Stimulated activated CD4-positive, alpha-beta T cell treated with anti-CD3 and anti-CD28 coated beads, Interleukin-1b, Interleukin-23, amount 100 ng/mL, for 1 hour (primary cell): Measurements from ENCODE around the gene RPLP2.

Source experiments
- DNase-seq, 2 donors: peaks; one replicate each; pipeline ENCODE4 v3.0.0-alpha.2; 2020; ENCODE audit warnings: low read depth in 2 of 2

Gene RPLP2

GRCh38 chr11:849951-850774, 40.4 kb downstream of the RPLP2 start:
- no peak for DNase-seq

- no peak for DNase-seq
These were observed 41.3 kb downstream of the RPLP2 start for GRCh38 chr11:850775-851763.

- no peak for DNase-seq
These were observed 43.0 kb downstream of the RPLP2 start for GRCh38 chr11:852762-853161.

- no peak for DNase-seq
These were observed 44.1 kb downstream of the RPLP2 start for GRCh38 chr11:853682-854448.

- no peak for DNase-seq
These were observed 45.0 kb downstream of the RPLP2 start for GRCh38 chr11:854601-855329.

GRCh38 chr11:855330-855674, 45.5 kb downstream of the RPLP2 start:
- no peak for DNase-seq

- no peak for DNase-seq
These were observed 46.0 kb downstream of the RPLP2 start for GRCh38 chr11:855796-856195.

- no peak for DNase-seq
These were observed 46.6 kb downstream of the RPLP2 start for GRCh38 chr11:856397-856796.

- DNase-seq, result no peak
These were observed 48.4 kb downstream of the RPLP2 start for GRCh38 chr11:858053-858761.

- no peak for DNase-seq
These were observed 49.1 kb downstream of the RPLP2 start for GRCh38 chr11:858762-859339.

GRCh38 chr11:859394-860131, 49.8 kb downstream of the RPLP2 start:
- no peak for DNase-seq

GRCh38 chr11:860234-861104, 50.7 kb downstream of the RPLP2 start:
- DNase-seq, result no peak

- DNase-seq, result no peak
These were observed 51.3 kb downstream of the RPLP2 start for GRCh38 chr11:861105-861479.

- no peak for DNase-seq
These were observed 52.4 kb downstream of the RPLP2 start for GRCh38 chr11:862081-862661.
